Measurements from ENCODE around the gene SMLR1.

DNA sequence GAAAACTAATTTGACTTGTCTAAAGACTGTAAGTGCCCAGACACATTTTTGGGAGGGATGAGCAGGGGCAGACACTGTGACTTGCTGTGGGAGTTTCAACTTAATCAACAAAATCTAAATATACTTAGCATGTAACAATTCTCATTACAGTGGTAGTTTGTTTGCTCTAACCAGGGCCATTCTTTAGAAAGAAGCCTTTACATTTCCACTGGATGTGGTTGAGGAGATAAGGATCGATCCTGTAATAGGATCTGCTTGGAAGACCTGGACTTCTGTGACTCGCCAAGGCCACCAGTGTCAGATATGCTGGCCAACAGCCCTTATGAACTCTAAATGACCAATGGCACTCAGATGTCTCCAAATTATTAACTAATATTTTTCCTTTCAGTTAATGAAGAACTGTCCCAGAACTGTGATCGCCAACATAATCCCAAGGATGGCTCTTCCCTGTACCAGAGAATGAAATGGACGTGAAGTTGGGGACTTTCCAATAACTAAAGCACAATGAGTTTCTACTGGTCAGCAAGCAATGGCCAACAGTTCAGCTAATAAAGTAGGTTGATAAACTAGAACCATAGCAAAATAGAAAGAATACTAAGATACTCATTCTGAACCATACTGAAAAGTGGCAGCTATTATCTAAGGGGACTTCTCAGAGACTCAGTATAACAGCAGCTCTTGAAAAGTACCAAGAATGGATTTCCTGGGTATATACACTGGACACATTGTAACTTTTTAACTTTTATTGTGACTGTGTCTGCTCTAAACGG, 7.5 kb downstream of the SMLR1 start:
- no peak for TF ChIP-seq EZH2phosphoT487 (IDR thresholded peaks at IDR 0.05; ENCODE audit: low read depth)
- TF ChIP-seq CTCF (IDR thresholded peaks at IDR 0.05; ENCODE audit: low read depth, low read length): no peak

Data from OCI-LY3 (cell line).